HepG2 (cell line): ENCODE data around the gene G0S2. TPM values are rescaled to one million over a fixed set of nuclear protein-coding genes. Genes with fewer than 3 reads are reported as not detected.

Experiments used
- ATAC-seq: fragments of 200-7000 bp; cut with Tn5 transposase; 3 replicates; pipeline ENCODE4 v1.9.1; 2020; ENCODE audit warnings: mild to moderate bottlenecking, moderate library complexity
- BruUV-seq: library from RNA; stranded (reverse); fragments of 400-500 nt; replicated peaks from 2 replicates; lab custom pipeline; 2021; lab: Mats Ljungman, UMichigan
- CTCF ChIA-PET: fragments of 300-600 bp; formaldehyde crosslinking; extraction: SDS; loops from one replicate; lab custom pipeline; 2021; ENCODE audit warnings: low total read pairs, inconsistent platforms, low intra/inter-chr PET ratio; lab: Yijun Ruan, JAX
- POLR2A ChIA-PET: fragments of 350-600 bp; sonication (Branson Sonifier 250); formaldehyde crosslinking; loops from one replicate; lab custom pipeline; 2020; ENCODE audit warnings: antibody characterized with exemption, inconsistent platforms; lab: Yijun Ruan, JAX
- DNase-seq: peaks from one replicate; pipeline ENCODE4 v3.0.0-alpha.2; 2015; ENCODE audit warnings: low spot score
- FAIRE-seq: peaks from 3 replicates; lab custom pipeline; 2011; peaks lifted over from hg19 to GRCh38; lab: Jason Lieb, UNC
- H2AFZ ChIP-seq: one replicate; pipeline ENCODE4 v1.6.1; 2011; ENCODE audit warnings: low read length, inconsistent platforms
- H3K27ac ChIP-seq: fragments of 300-600 bp; 3 replicates; pipeline ENCODE4 v1.8.0; 2011; ENCODE audit warnings: mixed run types, mild to moderate bottlenecking, mixed read lengths, low read length, inconsistent platforms; ENCODE audit not compliant: insufficient read depth; ENCODE audit errors: extremely low read length
- H3K27me3 ChIP-seq, 2 experiments: fragments of 200-600 bp in 1 of 2; 2 replicates in 1 of 2; 3 replicates in 1 of 2; pipeline versions ENCODE4 v1.6.0 to v1.8.0; 2011; ENCODE audit warnings: low read length in 2 of 2, mild to moderate bottlenecking in 2 of 2, moderate library complexity in 2 of 2, inconsistent platforms in 1 of 2; ENCODE audit not compliant: insufficient read depth in 2 of 2, control insufficient read depth in 1 of 2
- H3K36me3 ChIP-seq, 2 experiments: fragments of 200-600 bp in 1 of 2; replicated peaks in 1 of 2; 2 replicates in 1 of 2; 3 replicates in 1 of 2; pipeline versions ENCODE4 v1.5.1 to v1.8.0; 2011; ENCODE audit warnings: low read length in 2 of 2, inconsistent platforms in 1 of 2; ENCODE audit not compliant: insufficient read depth in 2 of 2, control insufficient read depth in 1 of 2
- H3K4me1 ChIP-seq: 2 replicates; pipeline ENCODE4 v1.5.1; 2012; ENCODE audit warnings: low read length, inconsistent platforms; ENCODE audit not compliant: insufficient read depth
- H3K4me2 ChIP-seq: 2 replicates; pipeline ENCODE4 v1.6.0; 2011; ENCODE audit warnings: low read depth, low read length, inconsistent platforms
- H3K4me3 ChIP-seq, 3 experiments: fragments of 200-600 bp in 1 of 3; sonication (generic), shearing (Covaris generic) in 1 of 3; replicated peaks in 1 of 3; 2 replicates each; pipeline ENCODE4 v1.5.1; 2011 to 2016; ENCODE audit warnings: low read length in 3 of 3, inconsistent platforms in 2 of 3, low read depth in 2 of 3, mild to moderate bottlenecking in 2 of 3, control low read depth in 1 of 3, mixed read lengths in 1 of 3; ENCODE audit not compliant: insufficient read depth in 1 of 3
- H3K79me2 ChIP-seq: one replicate; pipeline ENCODE4 v1.6.1; 2011; ENCODE audit warnings: low read length, inconsistent platforms; ENCODE audit not compliant: insufficient read depth
- H3K9ac ChIP-seq: 2 replicates; pipeline ENCODE4 v1.6.0; 2011; ENCODE audit warnings: mild to moderate bottlenecking, low read depth, low read length, inconsistent platforms; ENCODE audit not compliant: insufficient read depth
- H3K9me3 ChIP-seq: 2 replicates; pipeline ENCODE4 v1.5.1; 2012; ENCODE audit warnings: mild to moderate bottlenecking, low read length
- H4K20me1 ChIP-seq: 2 replicates; pipeline ENCODE4 v1.6.0; 2011; ENCODE audit warnings: inconsistent platforms, mild to moderate bottlenecking, low read length, moderate library complexity; ENCODE audit not compliant: insufficient read depth
- BORCS8-MEF2B ChIP-seq: sonication (generic); formaldehyde crosslinking; IDR thresholded peaks from 2 replicates; pipeline ENCODE4 v1.8.0; 2022; ENCODE audit warnings: mild to moderate bottlenecking, missing genetic modification reagents
- GPN1 ChIP-seq: sonication (generic); formaldehyde crosslinking; IDR thresholded peaks from 2 replicates; pipeline ENCODE4 v1.5.1; 2020; ENCODE audit warnings: missing genetic modification reagents, borderline replicate concordance
- HNRNPK ChIP-seq: fragments of 200-400 bp; formaldehyde crosslinking; IDR thresholded peaks from 2 replicates; pipeline ENCODE4 v1.6.1; 2018; ENCODE audit warnings: low read length, low read depth, moderate library complexity, mild to moderate bottlenecking; ENCODE audit not compliant: poor library complexity, severe bottlenecking
- SIN3B ChIP-seq: fragments of 150-350 bp; IDR thresholded peaks from 2 replicates; pipeline ENCODE4 v1.6.1; 2014; ENCODE audit warnings: low read length
- SYNCRIP ChIP-seq: fragments of 200-400 bp; formaldehyde crosslinking; IDR thresholded peaks from 2 replicates; pipeline ENCODE4 v1.6.1; 2018; ENCODE audit warnings: mild to moderate bottlenecking, low read depth, low read length; ENCODE audit not compliant: insufficient read depth
- YY1 ChIP-seq: IDR thresholded peaks from 2 replicates; pipeline ENCODE4 v1.6.1; 2011; ENCODE audit warnings: low read length, low read depth, moderate library complexity, mild to moderate bottlenecking; ENCODE audit not compliant: insufficient read depth, insufficient replicate concordance
- ZC3H13 ChIP-seq: sonication (generic); formaldehyde crosslinking; IDR thresholded peaks from 2 replicates; pipeline ENCODE4 v1.8.1; 2023; ENCODE audit warnings: mild to moderate bottlenecking, missing genetic modification reagents, moderate library complexity
- ZKSCAN5 ChIP-seq: sonication (generic); formaldehyde crosslinking; IDR thresholded peaks from 2 replicates; pipeline ENCODE4 v1.5.1; 2020; ENCODE audit warnings: mild to moderate bottlenecking, missing genetic modification reagents
- ZNF510 ChIP-seq: sonication (generic); formaldehyde crosslinking; IDR thresholded peaks from 2 replicates; pipeline ENCODE4 v1.4.0; 2020; ENCODE audit warnings: low read depth, mild to moderate bottlenecking, missing genetic modification reagents
- ZNF615 ChIP-seq: sonication (generic); formaldehyde crosslinking; IDR thresholded peaks from 2 replicates; pipeline ENCODE4 v1.5.0; 2020; ENCODE audit warnings: mild to moderate bottlenecking, missing genetic modification reagents, borderline replicate concordance
- ZNF672 ChIP-seq: sonication (generic); formaldehyde crosslinking; IDR thresholded peaks from 2 replicates; pipeline ENCODE4 v1.8.1; 2022; ENCODE audit warnings: missing genetic modification reagents
- WGBS: methylation state at CpG from one replicate; pipeline ENCODE4 v1.1.6; 2017; ENCODE audit warnings: low lambda C conversion rate; 5-methylcytosine and 5-hydroxymethylcytosine counted together
- in situ Hi-C: cut with HindIII; loops from 2 replicates; pipeline ENCODE4 v1.10.0; 2017; ENCODE audit warnings: low pct_unique_long_range_greater_than_20kb; ENCODE audit not compliant: extremely low pct_ligation_motif_present
- intact Hi-C: fragments of 100-400 bp; cut with micrococcal nuclease; formaldehyde crosslinking; loops from one replicate; pipeline ENCODE4 v1.10.0; 2022; ENCODE audit not compliant: unreplicated experiment
- polyA plus RNA-seq, 8 experiments: library from polyadenylated mRNA; depleted of rRNA in 3 of 8; stranded (reverse) in 7 of 8; unstranded in 1 of 8; fragments of >200 nt; fragmentation: Illumina TruSeq in 4 of 8; extraction: Trizol in 4 of 8; gene quantifications; 2 replicates each; pipeline versions ENCODE4 v1.2.1 to v1.2.3, GENCODE V29; 2011 to 2016; ENCODE audit warnings: low read depth in 4 of 8, missing spikeins in 1 of 8, mixed read lengths in 1 of 8; ENCODE audit not compliant: insufficient read depth in 1 of 8
- total RNA-seq, 5 experiments: library from RNA; depleted of rRNA; stranded (reverse); fragments of >200 nt; fragmentation: Illumina TruSeq; extraction: Trizol; gene quantifications; 2 replicates each; pipeline ENCODE4 v1.2.3, GENCODE V29; 2016; ENCODE audit warnings: low read depth in 1 of 5
- TF ChIP-seq, protein P1 (sequence below): sonication (generic); formaldehyde crosslinking; IDR thresholded peaks from 2 replicates; pipeline ENCODE4 v1.8.0; 2022; ENCODE audit warnings: mild to moderate bottlenecking, missing genetic modification reagents, borderline replicate concordance
- TF ChIP-seq, protein P2 (sequence below): sonication (generic); formaldehyde crosslinking; IDR thresholded peaks from 2 replicates; pipeline ENCODE4 v1.8.0; 2022; ENCODE audit warnings: missing genetic modification reagents, low read depth, mild to moderate bottlenecking, borderline replicate concordance
- TF ChIP-seq, protein P3 (sequence below): sonication (generic); formaldehyde crosslinking; IDR thresholded peaks from 2 replicates; pipeline ENCODE4 v1.5.1; 2020; ENCODE audit warnings: missing genetic modification reagents, mild to moderate bottlenecking, borderline replicate concordance

G0S2 gene
- total and polyA plus RNA-seq, 2 of the 13 experiments (the other 11 are each of a cell fraction or from before 2014, with no cell fraction given): not detected

DNA sequence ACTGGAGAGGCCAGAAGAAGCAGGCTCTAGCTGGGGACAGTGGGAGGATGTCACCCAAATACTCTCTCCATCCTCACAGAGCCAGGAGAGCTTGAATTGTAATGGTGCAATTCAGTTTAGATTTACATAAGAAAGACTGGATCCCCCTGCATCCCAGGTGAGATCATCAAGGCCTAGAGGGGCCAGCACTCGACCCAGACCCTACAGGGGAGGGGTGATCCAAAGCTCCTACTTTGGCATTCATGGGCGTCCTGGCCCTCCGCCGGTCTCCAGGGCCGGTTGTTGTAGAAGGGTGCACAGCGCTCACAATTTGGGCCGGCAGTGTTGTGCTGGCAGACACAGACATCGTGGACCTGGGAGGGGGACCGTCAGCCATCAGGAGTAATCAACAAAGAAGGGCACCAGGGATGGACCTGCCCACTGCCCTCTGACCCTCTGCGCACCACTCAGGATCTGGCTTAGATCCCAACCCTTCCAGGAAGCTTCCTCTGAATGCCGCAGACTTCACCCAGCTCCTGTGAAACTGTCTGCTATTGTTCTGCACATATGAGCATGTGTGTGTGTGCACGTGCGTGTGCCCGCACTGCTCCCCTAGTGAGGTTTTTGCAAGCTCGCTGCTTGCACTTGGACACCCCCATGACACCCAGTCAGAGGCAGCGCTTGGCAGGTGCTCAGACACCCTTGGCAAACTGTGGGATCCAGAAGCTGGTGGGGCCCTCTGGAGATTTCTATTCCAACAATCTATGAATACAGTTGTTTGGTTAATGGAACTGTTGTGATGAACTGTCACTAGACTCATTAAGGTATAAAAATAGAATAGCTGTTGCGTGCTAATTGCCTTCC, 44.6 kb upstream of the G0S2 start:
- no peak overlapping the region for H3K9ac ChIP-seq
- in situ Hi-C loops: no loop called here
- no peaks in the 10 kb centered on the region for H4K20me1 ChIP-seq
- no peak overlapping the region for H3K4me3 ChIP-seq
- no peak for FAIRE-seq
- no peak for TF ChIP-seq HNRNPK
- no peak for TF ChIP-seq ZNF672 (CRISPR knock-in tag)
- TF ChIP-seq, protein P1, sequence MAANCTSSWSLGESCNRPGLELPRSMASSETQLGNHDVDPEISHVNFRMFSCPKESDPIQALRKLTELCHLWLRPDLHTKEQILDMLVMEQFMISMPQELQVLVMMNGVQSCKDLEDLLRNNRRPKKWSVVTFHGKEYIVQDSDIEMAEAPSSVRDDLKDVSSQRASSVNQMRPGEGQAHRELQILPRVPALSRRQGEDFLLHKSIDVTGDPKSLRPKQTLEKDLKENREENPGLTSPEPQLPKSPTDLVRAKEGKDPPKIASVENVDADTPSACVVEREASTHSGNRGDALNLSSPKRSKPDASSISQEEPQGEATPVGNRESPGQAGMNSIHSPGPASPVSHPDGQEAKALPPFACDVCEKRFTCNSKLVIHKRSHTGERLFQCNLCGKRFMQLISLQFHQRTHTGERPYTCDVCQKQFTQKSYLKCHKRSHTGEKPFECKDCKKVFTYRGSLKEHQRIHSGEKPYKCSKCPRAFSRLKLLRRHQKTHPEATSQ: no peak
- no peak for TF ChIP-seq SYNCRIP
- TF ChIP-seq YY1: no peak
- TF ChIP-seq ZNF615 (CRISPR knock-in tag): no peak
- no peak for TF ChIP-seq ZC3H13
- no peak for TF ChIP-seq ZKSCAN5 (CRISPR knock-in tag)
- TF ChIP-seq, protein P2, sequence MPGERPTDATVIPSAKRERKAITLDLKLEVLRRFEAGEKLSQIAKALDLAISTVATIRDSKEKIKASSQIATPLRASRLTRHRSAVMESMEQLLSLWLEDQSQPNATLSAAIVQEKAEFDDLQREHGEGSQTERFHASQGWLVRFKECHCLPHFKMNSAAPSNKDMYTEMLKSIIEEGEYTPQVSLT (CRISPR knock-in tag): no peak
- TF ChIP-seq, protein P3, sequence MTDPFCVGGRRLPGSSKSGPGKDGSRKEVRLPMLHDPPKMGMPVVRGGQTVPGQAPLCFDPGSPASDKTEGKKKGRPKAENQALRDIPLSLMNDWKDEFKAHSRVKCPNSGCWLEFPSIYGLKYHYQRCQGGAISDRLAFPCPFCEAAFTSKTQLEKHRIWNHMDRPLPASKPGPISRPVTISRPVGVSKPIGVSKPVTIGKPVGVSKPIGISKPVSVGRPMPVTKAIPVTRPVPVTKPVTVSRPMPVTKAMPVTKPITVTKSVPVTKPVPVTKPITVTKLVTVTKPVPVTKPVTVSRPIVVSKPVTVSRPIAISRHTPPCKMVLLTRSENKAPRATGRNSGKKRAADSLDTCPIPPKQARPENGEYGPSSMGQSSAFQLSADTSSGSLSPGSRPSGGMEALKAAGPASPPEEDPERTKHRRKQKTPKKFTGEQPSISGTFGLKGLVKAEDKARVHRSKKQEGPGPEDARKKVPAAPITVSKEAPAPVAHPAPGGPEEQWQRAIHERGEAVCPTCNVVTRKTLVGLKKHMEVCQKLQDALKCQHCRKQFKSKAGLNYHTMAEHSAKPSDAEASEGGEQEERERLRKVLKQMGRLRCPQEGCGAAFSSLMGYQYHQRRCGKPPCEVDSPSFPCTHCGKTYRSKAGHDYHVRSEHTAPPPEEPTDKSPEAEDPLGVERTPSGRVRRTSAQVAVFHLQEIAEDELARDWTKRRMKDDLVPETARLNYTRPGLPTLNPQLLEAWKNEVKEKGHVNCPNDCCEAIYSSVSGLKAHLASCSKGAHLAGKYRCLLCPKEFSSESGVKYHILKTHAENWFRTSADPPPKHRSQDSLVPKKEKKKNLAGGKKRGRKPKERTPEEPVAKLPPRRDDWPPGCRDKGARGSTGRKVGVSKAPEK: no peak
- no peak for TF ChIP-seq BORCS8-MEF2B
- TF ChIP-seq GPN1 (CRISPR knock-in tag): no peak
- TF ChIP-seq ZNF510 (CRISPR knock-in tag): no peak
- TF ChIP-seq SIN3B: no peak
- intact Hi-C loops: no loop called here
- ATAC-seq: no peak
- H3K36me3 ChIP-seq: no peaks in the 10 kb centered on the region
- no peak overlapping the region for H3K27ac ChIP-seq
- H3K9me3 ChIP-seq: no peaks in the 10 kb centered on the region
- H3K27me3 ChIP-seq: no peaks in the 10 kb centered on the region
- DNase-seq: no peak
- no peak overlapping the region for H2AFZ ChIP-seq
- no TSS peak for BruUV-seq
- H3K4me1 ChIP-seq: no peaks in the 10 kb centered on the region
- WGBS: 13% methylated on average over 1 of the region's 17 CpGs
- POLR2A ChIA-PET: no interaction called here
- CTCF ChIA-PET: no interaction called here
- H3K79me2 ChIP-seq: no peaks in the 10 kb centered on the region
- H3K4me2 ChIP-seq: no peak overlapping the region
